IMR-90 (cell line): Measurements from ENCODE around the gene RELL2. TPM values are rescaled to one million over a fixed set of nuclear protein-coding genes. Genes with fewer than 3 reads are reported as not detected.

ENCODE experiments used
- ATAC-seq: fragments of 200-7000 bp; cut with Tn5 transposase; 2 replicates; pipeline ENCODE4 v1.9.1; 2020; ENCODE audit warnings: low read depth, mild to moderate bottlenecking, moderate library complexity
- BruUV-seq: library from RNA; stranded (reverse); fragments of 400-500 nt; replicated peaks from 2 replicates; lab custom pipeline; 2021; lab: Mats Ljungman, UMichigan
- CTCF ChIA-PET: fragments of 300-600 bp; formaldehyde crosslinking; extraction: SDS; loops from one replicate; lab custom pipeline; 2021; ENCODE audit warnings: antibody characterized with exemption; lab: Yijun Ruan, JAX
- POLR2A ChIA-PET: fragments of 300-600 bp; sonication (Branson Sonifier 250); formaldehyde crosslinking; loops from one replicate; lab custom pipeline; 2022; ENCODE audit warnings: antibody characterized with exemption; ENCODE audit not compliant: unreplicated experiment; lab: Charles Lee
- DNase-seq: peaks from one replicate; pipeline ENCODE4 v3.0.0; 2013
- H2AFZ ChIP-seq: replicated peaks from 2 replicates; pipeline ENCODE3; 2013; ENCODE audit warnings: low read length, mild to moderate bottlenecking; ENCODE audit not compliant: poor library complexity
- H2AK5ac ChIP-seq: 2 replicates; pipeline ENCODE4 v1.6.1; 2013; ENCODE audit warnings: low read depth, low read length, inconsistent platforms
- H2AK9ac ChIP-seq: replicated peaks from 2 replicates; pipeline ENCODE3; 2013; ENCODE audit warnings: mild to moderate bottlenecking, low read depth, low read length, moderate library complexity; ENCODE audit not compliant: poor library complexity
- H2BK120ac ChIP-seq: 2 replicates; pipeline ENCODE4 v1.6.1; 2013; ENCODE audit warnings: low read depth, low read length, inconsistent platforms
- H2BK15ac ChIP-seq: 3 replicates; pipeline ENCODE4 v1.6.1; 2013; ENCODE audit warnings: low read depth, low read length, inconsistent platforms
- H2BK20ac ChIP-seq: 2 replicates; pipeline ENCODE4 v1.6.1; 2013; ENCODE audit warnings: low read depth, mild to moderate bottlenecking, inconsistent platforms, low read length, moderate library complexity
- H2BK5ac ChIP-seq: 2 replicates; pipeline ENCODE4 v1.6.1; 2013; ENCODE audit warnings: mild to moderate bottlenecking, low read depth, low read length, inconsistent platforms; ENCODE audit not compliant: poor library complexity, severe bottlenecking
- H3K14ac ChIP-seq: replicated peaks from 2 replicates; pipeline ENCODE4 v1.6.1; 2013; ENCODE audit warnings: low read depth, low read length, inconsistent platforms
- H3K18ac ChIP-seq: 2 replicates; pipeline ENCODE4 v1.6.1; 2013; ENCODE audit warnings: low read depth, low read length, control low read depth
- H3K23ac ChIP-seq: 2 replicates; pipeline ENCODE4 v1.6.1; 2013; ENCODE audit warnings: low read depth, low read length, inconsistent platforms
- H3K27ac ChIP-seq: 2 replicates; pipeline ENCODE4 v1.5.1; 2013; ENCODE audit warnings: mild to moderate bottlenecking, control low read depth, low read length; ENCODE audit not compliant: insufficient read depth
- H3K27me3 ChIP-seq: 2 replicates; pipeline ENCODE4 v1.6.1; 2013; ENCODE audit warnings: low read length; ENCODE audit not compliant: control insufficient read depth, insufficient read depth
- H3K36me3 ChIP-seq: 2 replicates; pipeline ENCODE4 v1.6.1; 2013; ENCODE audit warnings: low read length, mixed read lengths; ENCODE audit not compliant: control insufficient read depth, insufficient read depth
- H3K4ac ChIP-seq: 2 replicates; pipeline ENCODE4 v1.6.1; 2013; ENCODE audit warnings: low read depth, low read length, inconsistent platforms
- H3K4me1 ChIP-seq: 2 replicates; pipeline ENCODE4 v1.6.1; 2013; ENCODE audit warnings: low read length, mixed read lengths; ENCODE audit not compliant: control insufficient read depth, insufficient read depth
- H3K4me2 ChIP-seq: 2 replicates; pipeline ENCODE4 v1.6.1; 2013; ENCODE audit warnings: low read depth, mild to moderate bottlenecking, control low read depth, low read length, moderate library complexity
- H3K4me3 ChIP-seq: 2 replicates; pipeline ENCODE4 v1.5.1; 2013; ENCODE audit warnings: low read depth, mild to moderate bottlenecking, control low read depth, low read length, moderate library complexity; ENCODE audit not compliant: insufficient read depth
- H3K56ac ChIP-seq: 2 replicates; pipeline ENCODE4 v1.6.1; 2013; ENCODE audit warnings: low read length, inconsistent platforms; ENCODE audit not compliant: insufficient read depth; ENCODE audit errors: extremely low read depth
- H3K79me1 ChIP-seq, 2 experiments: 2 replicates each; pipeline ENCODE4 v1.6.1; 2013; ENCODE audit warnings: low read length in 2 of 2, inconsistent platforms in 1 of 2, low read depth in 1 of 2
- H3K9ac ChIP-seq: 2 replicates; pipeline ENCODE4 v1.6.1; 2013; ENCODE audit warnings: low read depth, low read length, control low read depth
- H3K9me1 ChIP-seq: 2 replicates; pipeline ENCODE4 v1.6.1; 2013; ENCODE audit warnings: low read length, inconsistent platforms; ENCODE audit not compliant: insufficient read depth
- H3K9me3 ChIP-seq: 2 replicates; pipeline ENCODE4 v1.6.1; 2013; ENCODE audit warnings: low read length; ENCODE audit not compliant: control insufficient read depth, insufficient read depth
- H4K20me1 ChIP-seq: 2 replicates; pipeline ENCODE4 v1.6.1; 2013; ENCODE audit warnings: low read length, inconsistent platforms; ENCODE audit not compliant: insufficient read depth
- H4K5ac ChIP-seq: 2 replicates; pipeline ENCODE4 v1.6.1; 2013; ENCODE audit warnings: mild to moderate bottlenecking, low read depth, low read length, control low read depth
- H4K8ac ChIP-seq, 2 experiments: 2 replicates each; pipeline ENCODE4 v1.6.1; 2013; ENCODE audit warnings: low read depth in 2 of 2, low read length in 2 of 2, control low read depth in 1 of 2, inconsistent platforms in 1 of 2
- H4K91ac ChIP-seq: 2 replicates; pipeline ENCODE4 v1.6.1; 2013; ENCODE audit warnings: low read depth, low read length, inconsistent platforms; ENCODE audit not compliant: insufficient read depth
- CEBPB ChIP-seq: IDR thresholded peaks from 2 replicates; pipeline ENCODE4 v1.6.1; 2012; ENCODE audit warnings: low read depth, low read length, improper control_type of control experiment
- ELK1 ChIP-seq: fragments of 150-350 bp; IDR thresholded peaks from 2 replicates; pipeline ENCODE4 v1.6.1; 2016; ENCODE audit warnings: low read depth, mild to moderate bottlenecking, low read length, moderate library complexity, borderline replicate concordance
- FOS ChIP-seq: fragments of 150-350 bp; IDR thresholded peaks from 2 replicates; pipeline ENCODE4 v1.6.1; 2016; ENCODE audit warnings: low read depth, low read length
- MAFK ChIP-seq: IDR thresholded peaks from 2 replicates; pipeline ENCODE4 v1.6.1; 2012; ENCODE audit warnings: low read depth, low read length, improper control_type of control experiment
- MAZ ChIP-seq: IDR thresholded peaks from 2 replicates; pipeline ENCODE4 v1.6.1; 2012; ENCODE audit warnings: low read depth, mild to moderate bottlenecking, low read length, improper control_type of control experiment, moderate library complexity, borderline replicate concordance
- MXI1 ChIP-seq: IDR thresholded peaks from 2 replicates; pipeline ENCODE4 v1.6.1; 2012; ENCODE audit warnings: low read depth, mild to moderate bottlenecking, low read length, moderate library complexity, borderline replicate concordance
- RAD21 ChIP-seq: IDR thresholded peaks from 2 replicates; pipeline ENCODE4 v1.6.1; 2012; ENCODE audit warnings: low read length, improper control_type of control experiment
- RFX5 ChIP-seq: IDR thresholded peaks from 2 replicates; pipeline ENCODE4 v1.8.0; 2012; ENCODE audit warnings: low read depth, mild to moderate bottlenecking, low read length, moderate library complexity
- SMC3 ChIP-seq: fragments of 150-350 bp; IDR thresholded peaks from 2 replicates; pipeline ENCODE4 v1.6.1; 2016; ENCODE audit warnings: low read depth, mild to moderate bottlenecking, antibody characterized with exemption, low read length, moderate library complexity
- WGBS, 2 experiments: methylation state at CpG; one replicate each; pipeline versions ENCODE4 v1.1.5 to v1.1.7; 2013; ENCODE audit warnings: missing lambda C conversion rate in 2 of 2; ENCODE audit not compliant: insufficient read length in 1 of 2; ENCODE audit errors: extremely low coverage in 2 of 2; 5-methylcytosine and 5-hydroxymethylcytosine counted together
- dilution Hi-C: fragments of 300-500 bp; cut with HindIII; formaldehyde crosslinking; loops from one replicate; pipeline ENCODE4 v1.14.3; 2018; ENCODE audit warnings: low sequenced_read_pairs; ENCODE audit not compliant: unreplicated experiment
- in situ Hi-C: fragments of 300-500 bp; cut with MboI; formaldehyde crosslinking; loops from 3 replicates; pipeline ENCODE4 v1.14.3; 2019; ENCODE audit warnings: low sequenced_read_pairs, inconsistent platforms, mixed read lengths
- intact Hi-C: fragments of 100-400 bp; cut with micrococcal nuclease; formaldehyde crosslinking; loops from 2 replicates; pipeline ENCODE4 v1.10.0; 2022
- polyA plus RNA-seq, 3 experiments: library from polyadenylated mRNA; depleted of rRNA; stranded (reverse); fragments of >200 nt; gene quantifications; 2 replicates each; pipeline ENCODE4 v1.2.3, GENCODE V29; 2012; ENCODE audit warnings: low replicate concordance in 1 of 3
- total RNA-seq: library from RNA; depleted of rRNA; stranded (reverse); fragments of >200 nt; gene quantifications from 2 replicates; pipeline ENCODE4 v1.2.3, GENCODE V29; 2012
- TF ChIP-seq, protein P1 (sequence below): conservative IDR thresholded peaks from 2 replicates; pipeline ENCODE4 v1.5.1; 2012; ENCODE audit warnings: mild to moderate bottlenecking, low read depth, low read length, improper control_type of control experiment

The RELL2 gene
- total and polyA plus RNA-seq, 2 of the 4 experiments (the other 2 are of a cell fraction), result 2.2 to 7.6 TPM

DNA sequence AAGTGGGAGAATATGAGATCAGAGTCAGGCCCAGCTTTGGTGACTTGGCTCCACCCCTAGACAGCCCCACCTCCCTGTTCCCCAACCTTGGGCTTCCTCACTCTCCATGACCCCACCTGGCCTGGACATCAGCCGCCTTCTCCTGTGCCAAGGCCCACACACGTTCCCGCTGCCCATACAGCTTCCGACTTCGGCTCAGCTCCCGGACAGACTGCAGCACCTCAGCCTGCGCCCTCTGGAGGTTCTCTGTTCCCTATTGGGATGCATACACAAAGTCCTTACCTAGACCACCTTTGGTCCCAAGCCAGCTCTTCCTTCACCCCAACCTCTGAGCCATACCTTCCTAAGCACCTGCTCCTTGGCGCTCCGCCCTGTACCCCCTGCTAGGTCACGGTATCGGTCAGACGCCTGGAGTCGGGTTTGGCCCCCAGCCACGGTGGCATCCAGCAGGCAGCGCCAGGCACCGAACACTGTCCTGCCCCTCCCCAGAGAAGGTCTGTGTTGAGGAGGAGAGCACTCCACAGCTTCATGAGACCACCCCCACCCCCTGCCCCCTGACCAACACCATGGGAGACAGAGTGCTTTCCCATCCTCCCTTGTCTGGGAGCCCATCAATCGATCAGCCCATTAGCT is 12.4 kb downstream of the RELL2 start:
- no TSS peak for BruUV-seq
- no peak overlapping the region for H3K4me2 ChIP-seq
- no peak overlapping the region for H2AK5ac ChIP-seq
- POLR2A ChIA-PET, result no interaction called here
- 93% methylated on average over 7 of the region's 17 CpGs; no CpG with 5 or more reads in 1 of the 2 experiments for WGBS, 2 experiments
- no peaks in the 10 kb centered on the region; the same call in 1 of the 2 replicates for H3K9me1 ChIP-seq
- CTCF ChIA-PET, result no interaction called here
- in situ Hi-C loops (no loop called here), intact Hi-C loops (no loop called here), dilution Hi-C loops (no loop called here)
- H3K23ac ChIP-seq, result no peak overlapping the region
- H2BK120ac ChIP-seq, result no peak overlapping the region
- H4K5ac ChIP-seq, result no peak overlapping the region
- no peak overlapping the region for H2AFZ ChIP-seq
- H4K91ac ChIP-seq, result no peak overlapping the region
- ATAC-seq, result no peak
- H2BK20ac ChIP-seq, result no peak overlapping the region
- no peak overlapping the region for H2BK15ac ChIP-seq
- no peak overlapping the region for H2AK9ac ChIP-seq
- H2BK5ac ChIP-seq, result no peak overlapping the region
- peaks cover 10 to 17% of the 10 kb centered on the region in 2 experiments for H3K79me1 ChIP-seq
- TF ChIP-seq, protein P1, sequence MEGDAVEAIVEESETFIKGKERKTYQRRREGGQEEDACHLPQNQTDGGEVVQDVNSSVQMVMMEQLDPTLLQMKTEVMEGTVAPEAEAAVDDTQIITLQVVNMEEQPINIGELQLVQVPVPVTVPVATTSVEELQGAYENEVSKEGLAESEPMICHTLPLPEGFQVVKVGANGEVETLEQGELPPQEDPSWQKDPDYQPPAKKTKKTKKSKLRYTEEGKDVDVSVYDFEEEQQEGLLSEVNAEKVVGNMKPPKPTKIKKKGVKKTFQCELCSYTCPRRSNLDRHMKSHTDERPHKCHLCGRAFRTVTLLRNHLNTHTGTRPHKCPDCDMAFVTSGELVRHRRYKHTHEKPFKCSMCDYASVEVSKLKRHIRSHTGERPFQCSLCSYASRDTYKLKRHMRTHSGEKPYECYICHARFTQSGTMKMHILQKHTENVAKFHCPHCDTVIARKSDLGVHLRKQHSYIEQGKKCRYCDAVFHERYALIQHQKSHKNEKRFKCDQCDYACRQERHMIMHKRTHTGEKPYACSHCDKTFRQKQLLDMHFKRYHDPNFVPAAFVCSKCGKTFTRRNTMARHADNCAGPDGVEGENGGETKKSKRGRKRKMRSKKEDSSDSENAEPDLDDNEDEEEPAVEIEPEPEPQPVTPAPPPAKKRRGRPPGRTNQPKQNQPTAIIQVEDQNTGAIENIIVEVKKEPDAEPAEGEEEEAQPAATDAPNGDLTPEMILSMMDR, result no peak
- TF ChIP-seq RFX5 (no peak), MAFK (no peak), SMC3 (no peak), RAD21 (no peak), MXI1 (no peak), FOS (no peak), MAZ (no peak), ELK1 (no peak), CEBPB (no peak)
- no peak overlapping the region for H3K9ac ChIP-seq
- H3K4ac ChIP-seq, result no peak overlapping the region
- H3K56ac ChIP-seq, result no peak overlapping the region
- H4K8ac ChIP-seq, result no peak overlapping the region
- no peak overlapping the region for H3K27ac ChIP-seq
- H3K27me3 ChIP-seq, result no peaks in the 10 kb centered on the region
- H3K4me3 ChIP-seq, result no peak overlapping the region
- H3K9me3 ChIP-seq, result no peaks in the 10 kb centered on the region
- no peak overlapping the region for H3K18ac ChIP-seq
- peaks cover 10% of the 10 kb centered on the region; the same call in 1 of the 2 replicates for H3K4me1 ChIP-seq
- no peak for DNase-seq
- no peak overlapping the region for H3K14ac ChIP-seq
- peaks cover 3% of the 10 kb centered on the region; the same call in 1 of the 2 replicates for H4K20me1 ChIP-seq
- peaks cover 38% of the 10 kb centered on the region for H3K36me3 ChIP-seq
